ENCODE data around the gene SPATA2L.

DNA sequence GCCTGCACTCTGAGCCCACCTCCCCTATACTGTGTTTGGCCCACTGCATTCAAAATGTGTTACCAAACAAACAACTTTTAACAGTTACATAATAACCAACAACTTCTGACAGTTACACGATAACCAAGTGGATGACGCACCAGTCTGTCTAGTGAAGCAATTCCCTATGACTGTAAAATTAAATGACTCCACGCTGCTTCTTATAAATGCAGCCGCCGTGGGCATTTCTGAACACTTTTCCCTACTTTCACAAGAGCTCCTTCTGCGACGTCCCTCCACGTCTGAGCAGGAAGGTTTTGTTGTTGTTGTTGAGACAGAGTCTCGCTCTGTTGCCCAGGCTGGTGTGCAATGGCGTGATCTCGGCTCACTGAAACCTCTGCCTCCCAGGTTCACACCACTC is 47.4 kb upstream of the SPATA2L start:
- no peak for TF ChIP-seq CTCF (IDR thresholded peaks at IDR 0.05)
- TF ChIP-seq ZFX (IDR thresholded peaks at IDR 0.05; ENCODE audit: borderline replicate concordance): no peak

Measured in 22Rv1 (cell line).